Measurements from ENCODE around the gene DAD1.

DAD1 gene

GRCh38 chr14:22537436-22538310, 51.4 kb downstream of the DAD1 start:
- DNase-seq (ENCODE audit: low read depth in 1 of 2, low spot score in 1 of 2): no peak

GRCh38 chr14:22536853-22537338, 52.1 kb downstream of the DAD1 start:
- DNase-seq (ENCODE audit: low read depth in 1 of 2, low spot score in 1 of 2): peak in 1 of 2 donors; percentile 74

GRCh38 chr14:22535916-22536315, 53.1 kb downstream of the DAD1 start:
- DNase-seq (ENCODE audit: low read depth in 1 of 2, low spot score in 1 of 2): no peak

- no peak for DNase-seq (ENCODE audit: low read depth in 1 of 2, low spot score in 1 of 2)
These were observed 53.9 kb downstream of the DAD1 start for GRCh38 chr14:22535126-22535525.

GRCh38 chr14:22534547-22534946, 54.5 kb downstream of the DAD1 start:
- DNase-seq (ENCODE audit: low read depth in 1 of 2, low spot score in 1 of 2): no peak

DNA sequence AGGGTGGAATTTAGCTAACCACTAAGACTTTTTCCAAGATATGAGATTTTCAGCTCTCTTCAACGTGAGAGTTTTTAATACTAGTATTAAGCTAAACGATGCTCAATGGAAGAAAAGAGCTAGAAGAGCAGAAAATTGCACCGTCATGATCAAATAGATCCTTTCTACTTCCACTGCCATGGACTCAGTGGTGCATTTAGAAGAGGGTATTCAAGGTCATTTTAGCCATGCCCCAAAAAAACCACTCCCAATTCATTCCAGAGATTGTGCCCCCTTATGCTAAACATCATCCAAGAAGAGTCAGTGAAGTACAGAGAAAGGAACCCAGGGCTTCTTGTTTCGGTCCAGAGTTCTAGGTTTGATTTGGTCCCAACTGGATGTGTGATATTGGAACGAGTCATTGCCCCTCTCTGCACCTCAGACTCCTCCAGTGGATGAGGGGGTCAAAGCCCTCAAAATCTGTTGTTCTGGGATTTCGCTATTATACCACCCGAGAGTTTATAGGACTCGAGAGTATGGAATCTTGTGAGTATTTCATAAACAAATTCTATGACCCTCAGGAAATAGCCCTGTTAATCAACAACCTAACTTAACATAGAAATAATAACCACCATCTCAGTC, 55.2 kb downstream of the DAD1 start:
- no peak for DNase-seq (ENCODE audit: low read depth in 1 of 2, low spot score in 1 of 2)

DNA sequence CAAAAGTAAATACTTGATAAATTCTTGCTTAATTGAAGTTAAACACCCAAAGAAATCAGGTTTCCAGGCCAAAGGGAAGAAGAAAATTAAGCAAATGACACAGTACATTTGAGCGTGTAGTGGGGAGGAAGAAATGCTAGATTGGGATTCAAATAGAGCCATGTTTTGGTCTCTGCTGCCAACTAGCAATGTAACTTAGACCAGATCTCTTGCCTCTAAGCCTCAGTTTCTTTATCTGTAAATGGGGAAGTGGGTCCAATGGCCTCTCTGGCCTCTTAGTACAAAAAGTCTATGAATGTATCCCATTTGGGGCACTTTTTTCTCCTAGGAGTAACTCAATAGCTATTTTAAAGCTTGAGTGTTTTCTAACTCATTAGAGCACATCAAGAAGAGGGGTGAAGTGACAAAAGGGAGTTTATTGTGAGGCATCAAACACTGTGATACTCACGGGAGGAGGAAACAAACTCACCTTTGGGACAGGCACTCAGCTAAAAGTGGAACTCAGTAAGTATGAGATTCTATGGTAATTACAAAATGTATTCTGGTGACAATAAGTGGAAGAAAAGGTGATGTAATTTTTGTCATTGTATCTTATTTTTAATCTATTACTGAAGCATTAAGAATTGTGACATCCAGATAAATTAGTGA, 55.8 kb downstream of the DAD1 start:
- DNase-seq (ENCODE audit: low read depth in 1 of 2, low spot score in 1 of 2): no peak

- no peak for DNase-seq (ENCODE audit: low read depth in 1 of 2, low spot score in 1 of 2)
These were observed 56.5 kb downstream of the DAD1 start for GRCh38 chr14:22532345-22533056.

DNA sequence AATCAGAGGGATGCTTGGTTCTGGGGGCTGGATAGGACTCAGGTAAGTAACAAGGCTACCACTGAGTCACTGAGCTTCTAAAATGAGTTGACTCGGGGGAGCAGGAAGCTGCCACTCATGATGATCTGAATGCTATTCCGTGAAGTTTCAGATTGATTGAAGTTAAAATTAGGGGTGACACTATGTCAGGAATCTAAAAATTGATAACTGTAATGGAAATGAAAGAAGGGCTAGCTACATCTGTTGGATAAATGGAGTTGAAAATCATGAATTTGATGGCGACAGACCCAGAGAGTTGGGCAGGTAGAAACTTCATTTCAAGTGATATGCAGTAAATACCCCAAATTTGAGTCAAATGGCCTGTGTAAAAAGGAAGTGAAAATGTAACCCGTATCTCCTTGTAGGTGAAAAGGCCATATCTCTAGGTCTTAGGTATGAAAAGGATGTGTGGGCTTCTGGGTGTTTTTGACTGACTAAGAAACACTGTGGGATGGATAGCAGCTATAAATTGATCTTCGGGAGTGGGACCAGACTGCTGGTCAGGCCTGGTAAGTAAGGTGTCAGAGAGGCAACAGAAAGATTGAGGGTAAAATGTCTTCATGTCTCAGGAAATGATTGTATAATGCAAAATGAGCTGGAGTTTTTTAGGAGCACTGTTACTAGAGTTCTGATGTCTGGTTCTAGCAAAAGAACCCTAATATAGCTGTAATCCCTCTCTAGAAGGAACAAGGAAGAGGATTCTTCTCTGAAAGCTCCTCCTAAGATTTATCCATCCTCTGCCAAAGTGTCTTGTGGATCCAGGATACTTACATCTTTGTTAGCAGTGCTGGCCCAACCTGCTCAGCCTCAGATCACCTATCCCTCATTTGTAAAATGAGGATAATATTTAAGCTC, 57.3 kb downstream of the DAD1 start:
- DNase-seq (ENCODE audit: low read depth in 1 of 2, low spot score in 1 of 2): no peak

DNA sequence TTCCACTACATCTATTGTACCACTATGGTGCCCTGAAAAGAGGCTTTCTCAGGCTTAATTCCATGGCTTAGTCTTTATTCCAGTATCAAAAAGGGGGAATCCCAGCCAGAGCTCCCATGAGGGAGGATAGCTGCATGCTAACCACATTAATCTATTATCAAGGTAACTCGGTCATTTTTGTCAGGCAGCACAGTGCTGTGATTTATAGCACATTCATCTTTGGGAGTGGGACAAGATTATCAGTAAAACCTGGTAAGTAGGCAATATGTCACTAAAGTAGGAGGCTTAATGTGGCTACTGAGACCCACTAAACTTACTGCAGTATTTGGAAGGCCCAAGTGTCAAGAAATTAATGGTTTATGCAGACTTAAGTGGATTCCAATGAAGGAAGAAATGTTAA, 58.9 kb downstream of the DAD1 start:
- DNase-seq (ENCODE audit: low read depth in 1 of 2, low spot score in 1 of 2): no peak

GRCh38 chr14:22526744-22527143, 62.3 kb downstream of the DAD1 start:
- no peak for DNase-seq (ENCODE audit: low read depth in 1 of 2, low spot score in 1 of 2)

GRCh38 chr14:22526218-22526617, 62.8 kb downstream of the DAD1 start:
- DNase-seq (ENCODE audit: low read depth in 1 of 2, low spot score in 1 of 2): no peak

GRCh38 chr14:22524784-22525161, 64.3 kb downstream of the DAD1 start:
- no peak for DNase-seq (ENCODE audit: low read depth in 1 of 2, low spot score in 1 of 2)

GRCh38 chr14:22524115-22524783, 64.8 kb downstream of the DAD1 start:
- DNase-seq (ENCODE audit: low read depth in 1 of 2, low spot score in 1 of 2): no peak

- DNase-seq (ENCODE audit: low read depth in 1 of 2, low spot score in 1 of 2): no peak
These were observed 65.7 kb downstream of the DAD1 start for GRCh38 chr14:22523283-22523682.

DNA sequence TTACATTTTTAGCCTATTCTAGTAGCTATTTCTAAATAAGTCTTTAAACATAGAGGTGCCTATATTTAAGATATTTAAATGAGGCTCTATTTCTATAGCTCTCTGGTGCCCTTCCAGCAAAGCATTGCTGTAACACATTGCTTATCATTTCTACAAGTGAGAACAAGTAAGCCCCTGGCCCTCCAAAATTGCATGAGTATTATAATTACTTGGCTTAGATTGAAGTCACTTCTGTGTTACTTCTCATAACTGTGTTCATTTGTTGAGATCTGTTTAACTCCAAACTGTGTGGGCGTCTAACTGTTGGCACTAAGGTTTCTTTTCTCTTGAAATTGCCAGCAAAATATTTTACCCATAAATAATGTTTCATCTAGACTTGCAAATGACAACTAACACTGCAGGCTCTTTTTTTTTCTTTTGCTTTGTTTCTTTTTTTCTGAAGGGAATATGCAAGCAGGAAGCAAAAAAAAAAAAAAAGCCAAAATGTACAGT, 66.5 kb downstream of the DAD1 start:
- no peak for DNase-seq (ENCODE audit: low read depth in 1 of 2, low spot score in 1 of 2)

GRCh38 chr14:22521449-22522239, 67.4 kb downstream of the DAD1 start:
- DNase-seq (ENCODE audit: low read depth in 1 of 2, low spot score in 1 of 2): no peak

DNA sequence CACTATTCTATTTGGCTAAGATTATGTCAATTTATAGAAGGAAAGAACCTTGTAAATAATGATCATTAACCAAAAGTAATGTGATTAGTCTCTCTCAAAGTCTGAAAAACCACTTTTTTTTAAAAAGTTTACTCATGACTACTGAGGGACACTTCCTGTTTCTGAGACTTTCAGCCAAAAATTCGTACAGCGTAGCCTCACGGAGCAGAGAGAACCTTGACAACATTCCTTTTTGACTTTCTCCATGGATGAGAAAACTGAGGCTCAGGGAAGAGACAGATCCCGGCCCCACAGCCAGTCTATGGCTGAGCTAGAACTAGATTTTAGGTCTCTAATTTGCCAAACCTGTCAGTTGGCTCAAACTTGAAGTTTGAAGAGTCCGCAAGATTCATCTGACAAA, 68.2 kb downstream of the DAD1 start:
- no peak for DNase-seq (ENCODE audit: low read depth in 1 of 2, low spot score in 1 of 2)
